NB4 (cell line): ENCODE data around the gene GAPVD1.

Source experiments
- DNase-seq: peaks from one replicate; pipeline ENCODE4 v3.0.0; 2010; ENCODE audit warnings: low read depth
- H3K4me3 ChIP-seq: one replicate; pipeline ENCODE4 v1.5.1; 2011; ENCODE audit warnings: mild to moderate bottlenecking, low read depth, low read length, moderate library complexity
- MYC ChIP-seq: IDR thresholded peaks from 2 replicates; pipeline ENCODE4 v1.6.1; 2011; ENCODE audit warnings: low read depth, low read length
- POLR2A ChIP-seq: IDR thresholded peaks from 2 replicates; pipeline ENCODE4 v1.6.1; 2011; ENCODE audit warnings: mild to moderate bottlenecking; ENCODE audit not compliant: insufficient read length; ENCODE audit errors: extremely low read depth
- TF ChIP-seq, protein P1 (sequence below): IDR thresholded peaks from 2 replicates; pipeline ENCODE4 v1.6.1; 2011; ENCODE audit warnings: low read depth, low read length
- TF ChIP-seq, protein P2 (sequence below): IDR thresholded peaks from one replicate; pipeline ENCODE4 v1.5.1; 2012; ENCODE audit warnings: low read depth, low read length

The GAPVD1 gene

DNA sequence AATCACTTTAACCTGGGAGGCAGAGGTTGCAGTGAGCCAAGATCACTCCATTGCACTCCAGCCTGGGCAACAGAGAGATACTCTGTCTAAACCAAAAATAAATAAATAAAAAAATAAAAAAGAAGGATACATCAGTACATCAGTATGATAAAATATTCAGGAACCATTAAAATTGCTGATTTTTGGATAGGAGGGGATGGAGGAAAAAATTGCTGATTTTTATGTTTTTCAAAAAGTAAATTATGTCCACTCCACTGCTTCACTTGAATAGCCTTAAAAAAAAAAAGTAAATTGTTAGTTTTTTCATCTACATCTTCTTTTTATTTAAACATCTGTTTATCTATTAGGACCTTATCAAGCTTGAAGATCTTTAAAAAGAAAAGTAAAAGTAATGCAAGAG is 7.4 kb upstream of the GAPVD1 start:
- TF ChIP-seq MYC, result no peak
- TF ChIP-seq, protein P1, sequence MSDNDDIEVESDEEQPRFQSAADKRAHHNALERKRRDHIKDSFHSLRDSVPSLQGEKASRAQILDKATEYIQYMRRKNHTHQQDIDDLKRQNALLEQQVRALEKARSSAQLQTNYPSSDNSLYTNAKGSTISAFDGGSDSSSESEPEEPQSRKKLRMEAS, result no peak
- TF ChIP-seq, protein P2, sequence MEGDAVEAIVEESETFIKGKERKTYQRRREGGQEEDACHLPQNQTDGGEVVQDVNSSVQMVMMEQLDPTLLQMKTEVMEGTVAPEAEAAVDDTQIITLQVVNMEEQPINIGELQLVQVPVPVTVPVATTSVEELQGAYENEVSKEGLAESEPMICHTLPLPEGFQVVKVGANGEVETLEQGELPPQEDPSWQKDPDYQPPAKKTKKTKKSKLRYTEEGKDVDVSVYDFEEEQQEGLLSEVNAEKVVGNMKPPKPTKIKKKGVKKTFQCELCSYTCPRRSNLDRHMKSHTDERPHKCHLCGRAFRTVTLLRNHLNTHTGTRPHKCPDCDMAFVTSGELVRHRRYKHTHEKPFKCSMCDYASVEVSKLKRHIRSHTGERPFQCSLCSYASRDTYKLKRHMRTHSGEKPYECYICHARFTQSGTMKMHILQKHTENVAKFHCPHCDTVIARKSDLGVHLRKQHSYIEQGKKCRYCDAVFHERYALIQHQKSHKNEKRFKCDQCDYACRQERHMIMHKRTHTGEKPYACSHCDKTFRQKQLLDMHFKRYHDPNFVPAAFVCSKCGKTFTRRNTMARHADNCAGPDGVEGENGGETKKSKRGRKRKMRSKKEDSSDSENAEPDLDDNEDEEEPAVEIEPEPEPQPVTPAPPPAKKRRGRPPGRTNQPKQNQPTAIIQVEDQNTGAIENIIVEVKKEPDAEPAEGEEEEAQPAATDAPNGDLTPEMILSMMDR, result no peak
- no peak overlapping the region for H3K4me3 ChIP-seq
- no peak for DNase-seq

DNA sequence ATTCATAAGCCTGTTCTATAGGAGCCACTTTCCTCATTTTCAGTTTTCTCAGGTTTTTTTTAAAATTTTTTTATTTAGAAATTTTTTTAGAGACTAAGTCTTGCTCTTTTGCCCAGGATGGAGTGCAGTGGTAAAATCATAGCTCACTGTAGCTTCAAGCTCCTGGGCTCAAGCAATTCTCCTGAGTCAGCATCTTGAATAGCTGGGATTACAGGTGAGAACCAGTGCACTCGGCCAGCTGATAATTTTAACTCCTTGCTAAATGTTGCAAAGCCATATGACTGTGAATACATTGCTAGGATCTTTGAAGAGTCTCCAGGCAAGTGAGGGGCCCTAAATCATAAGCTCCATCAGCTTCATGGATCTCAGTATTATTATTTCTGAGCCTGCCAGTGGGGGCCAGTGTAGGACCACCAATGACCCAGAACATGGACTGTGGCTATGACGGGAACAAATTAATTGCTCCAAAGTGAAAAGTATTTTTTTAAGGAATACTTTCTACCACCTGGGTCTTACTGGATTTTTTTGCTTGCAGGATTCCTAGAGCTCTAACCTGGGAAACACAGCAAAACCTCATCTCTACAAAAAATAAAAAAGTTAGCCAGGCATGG is 5.7 kb upstream of the GAPVD1 start:
- TF ChIP-seq, protein P1, result no peak
- TF ChIP-seq MYC (no peak), POLR2A (no peak)
- TF ChIP-seq, protein P2, result no peak
- H3K4me3 ChIP-seq, result no peak overlapping the region
- peak; percentile 46 for DNase-seq

DNA sequence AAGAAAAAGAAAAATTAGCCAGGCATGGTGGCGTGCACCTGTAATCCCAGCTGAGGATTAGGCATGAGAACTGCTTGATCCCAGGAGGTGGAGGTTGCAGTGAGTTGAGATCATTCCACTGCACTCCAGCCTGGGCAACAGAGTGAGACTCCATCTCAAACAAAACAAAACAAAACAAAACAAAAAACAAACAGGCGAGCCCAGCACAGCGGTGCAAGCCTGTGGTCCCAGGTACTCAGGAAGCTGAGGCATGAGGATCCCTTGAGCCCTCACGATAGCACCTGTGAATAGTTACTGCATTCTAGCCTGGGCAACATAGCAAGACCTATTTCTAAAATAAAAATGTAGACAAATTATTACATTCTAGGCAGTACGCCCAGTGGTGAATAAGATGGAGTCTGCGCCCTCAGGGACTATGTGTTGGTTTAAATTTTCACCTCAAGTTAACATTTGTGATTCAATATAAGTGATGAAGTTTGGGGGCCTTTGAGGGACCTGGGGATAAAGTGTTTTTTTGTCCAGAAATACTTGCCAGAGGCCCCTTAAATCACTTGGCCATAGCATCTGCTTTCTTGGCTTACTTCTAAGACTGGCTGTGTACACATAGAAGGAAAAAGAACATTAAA is 3.4 kb upstream of the GAPVD1 start:
- TF ChIP-seq, protein P2, result no peak
- TF ChIP-seq MYC (no peak), POLR2A (no peak)
- TF ChIP-seq, protein P1, result no peak
- no peak overlapping the region for H3K4me3 ChIP-seq
- no peak for DNase-seq

DNA sequence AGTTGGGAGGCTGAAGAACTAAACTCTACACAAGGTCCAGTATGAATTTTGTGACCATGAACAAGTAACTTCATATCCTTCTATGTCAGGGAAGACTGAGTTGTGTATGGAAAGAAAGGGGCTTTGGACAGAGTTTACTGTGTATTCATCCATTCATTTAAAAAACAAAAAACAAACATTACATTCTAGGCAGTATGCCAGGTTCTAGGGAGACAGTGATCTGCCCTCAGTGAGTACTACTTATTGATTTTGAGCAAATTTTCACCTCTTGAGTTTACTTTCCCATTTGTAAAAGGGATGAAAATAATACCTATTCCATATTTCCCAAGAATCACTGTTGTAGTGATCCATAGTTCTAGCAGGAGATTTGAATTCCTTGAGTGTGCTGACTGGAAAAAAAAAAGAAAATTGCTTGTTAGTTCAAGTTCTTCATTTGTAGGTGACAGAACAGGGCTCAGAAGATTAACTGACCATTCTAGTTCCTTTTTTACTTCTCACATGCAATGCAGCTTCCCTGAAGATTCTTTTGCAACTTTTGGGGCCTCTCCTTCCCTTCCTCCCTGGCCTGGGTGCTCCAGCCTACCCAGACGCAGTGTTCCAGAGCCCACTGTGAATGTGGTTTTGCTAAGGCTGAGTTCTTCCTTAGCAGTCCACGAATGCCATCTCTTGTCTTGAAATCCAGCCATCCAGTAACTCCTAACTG is 2.6 kb upstream of the GAPVD1 start:
- TF ChIP-seq, protein P1, result peak; percentile 46
- TF ChIP-seq POLR2A (no peak), MYC (peak; percentile 56)
- TF ChIP-seq, protein P2, result no peak
- no peak overlapping the region for H3K4me3 ChIP-seq
- DNase-seq, result peak; percentile 88

DNA sequence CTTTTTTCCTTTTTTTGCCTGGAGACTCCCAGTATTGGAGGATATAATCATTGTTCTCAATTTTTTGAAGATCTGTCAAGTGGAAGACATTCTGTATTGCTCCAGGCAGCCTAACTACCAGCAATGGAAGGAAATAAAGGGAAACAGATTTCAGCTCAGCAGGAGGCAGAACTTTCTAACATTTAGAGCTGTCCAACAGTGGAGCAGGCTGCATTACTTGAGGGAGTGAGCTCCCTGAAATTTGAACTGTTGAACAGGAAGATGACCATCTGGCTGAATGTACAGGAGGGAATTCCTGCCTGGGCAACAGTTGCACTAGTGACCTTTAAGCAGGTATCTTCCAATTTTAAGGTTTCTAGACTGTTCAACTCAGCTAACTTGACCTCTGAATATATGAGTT is 1.1 kb upstream of the GAPVD1 start:
- TF ChIP-seq, protein P1, result no peak
- TF ChIP-seq, protein P2, result no peak
- no peak for TF ChIP-seq POLR2A
- DNase-seq, result peak; percentile 39
- no peak overlapping the region for H3K4me3 ChIP-seq
